Kidney (tissue), 14 donors: ENCODE results near the gene ERP44. TPM values are rescaled to one million over a fixed set of nuclear protein-coding genes. Genes with fewer than 3 reads are reported as not detected.
"Not testable (repeated sequence)": the region's sequence is repeated elsewhere in the genome, so short reads cannot be mapped to it uniquely, and the experiment has no call there.

Experiments used
- DNase-seq, 5 donors: peaks; one replicate each; pipeline ENCODE4 v3.0.0-alpha.2; 2013 to 2020
- FAIRE-seq: peaks from 2 replicates; lab custom pipeline; 2012; peaks lifted over from hg19 to GRCh38; lab: Jason Lieb, UNC
- H3K27ac ChIP-seq, 2 donors: one replicate each; pipeline ENCODE4 v1.7.0; 2013; ENCODE audit warnings: low read depth in 2 of 2, low read length in 2 of 2, inconsistent platforms in 1 of 2
- H3K27me3 ChIP-seq: one replicate; pipeline ENCODE4 v1.7.1; 2013; ENCODE audit warnings: low read length, inconsistent platforms; ENCODE audit not compliant: control insufficient read depth, insufficient read depth
- H3K36me3 ChIP-seq, 3 donors: one replicate each; pipeline versions ENCODE4 v1.7.0 to v1.7.1; 2013; ENCODE audit warnings: low read length in 3 of 3, control low read depth in 1 of 3, inconsistent platforms in 1 of 3; ENCODE audit not compliant: insufficient read depth in 3 of 3, control insufficient read depth in 2 of 3
- H3K4me1 ChIP-seq, 3 donors: one replicate each; pipeline versions ENCODE4 v1.7.0 to v1.7.1; 2013; ENCODE audit warnings: low read length in 3 of 3, inconsistent platforms in 1 of 3, low read depth in 1 of 3; ENCODE audit not compliant: control insufficient read depth in 2 of 3, insufficient read depth in 2 of 3
- H3K4me3 ChIP-seq, 3 donors: one replicate each; pipeline versions ENCODE4 v1.7.0 to v1.8.1; 2013; ENCODE audit warnings: low read length in 3 of 3, control low read depth in 1 of 3, inconsistent platforms in 1 of 3
- H3K9ac ChIP-seq, 3 donors: one replicate each; pipeline versions ENCODE4 v1.7.0 to v1.7.1; 2013; ENCODE audit warnings: low read length in 3 of 3, control low read depth in 1 of 3, inconsistent platforms in 1 of 3
- H3K9me3 ChIP-seq, 3 donors: one replicate each; pipeline versions ENCODE4 v1.7.0 to v1.7.1; 2013; ENCODE audit warnings: low read length in 3 of 3, control low read depth in 1 of 3, inconsistent platforms in 1 of 3; ENCODE audit not compliant: control insufficient read depth in 2 of 3, insufficient read depth in 1 of 3
- intact Hi-C: fragments of 100-400 bp; cut with DNase I; formaldehyde crosslinking; loops from one replicate; pipeline ENCODE4 v1.11.1; 2022
- polyA plus RNA-seq: library from polyadenylated mRNA; stranded (reverse); fragments of 350-450 nt; fragmentation: Illumina TruSeq; extraction: RNeasy Lipid Tissue Mini Kit (QIAGEN cat#74804); gene quantifications from one replicate; pipeline ENCODE4 v1.2.3, GENCODE V29; 2014; ENCODE audit warnings: low read depth, low replicate concordance; ENCODE audit not compliant: insufficient read depth
- total RNA-seq: library from RNA; stranded (reverse); fragmentation: NEBNext Ultra II Directional; extraction: Animal tissue kit (Norgen Biotek cat#: 25700); gene quantifications from one replicate; pipeline ENCODE4 v1.2.1, GENCODE V29; 2021
- TF ChIP-seq, protein P1 (sequence below): IDR thresholded peaks from 3 replicates; pipeline ENCODE4 v1.5.1; 2012; ENCODE audit warnings: mild to moderate bottlenecking, moderate library complexity, borderline replicate concordance; ENCODE audit not compliant: insufficient read depth; ENCODE audit errors: extremely low read depth
- donor health status: control.
- donor health status: control.
- donor health status: control.
- donor health status: control.
- donor health status: control.
- donor health status: DM: yes; HTN: yes; CAD: no.
- donor health status: Normal renal cell carcinoma (clear cell type).

ERP44 gene
- total and polyA plus RNA-seq, 2 donors from 2014 or later: 22.3 to 24.1 TPM

DNA sequence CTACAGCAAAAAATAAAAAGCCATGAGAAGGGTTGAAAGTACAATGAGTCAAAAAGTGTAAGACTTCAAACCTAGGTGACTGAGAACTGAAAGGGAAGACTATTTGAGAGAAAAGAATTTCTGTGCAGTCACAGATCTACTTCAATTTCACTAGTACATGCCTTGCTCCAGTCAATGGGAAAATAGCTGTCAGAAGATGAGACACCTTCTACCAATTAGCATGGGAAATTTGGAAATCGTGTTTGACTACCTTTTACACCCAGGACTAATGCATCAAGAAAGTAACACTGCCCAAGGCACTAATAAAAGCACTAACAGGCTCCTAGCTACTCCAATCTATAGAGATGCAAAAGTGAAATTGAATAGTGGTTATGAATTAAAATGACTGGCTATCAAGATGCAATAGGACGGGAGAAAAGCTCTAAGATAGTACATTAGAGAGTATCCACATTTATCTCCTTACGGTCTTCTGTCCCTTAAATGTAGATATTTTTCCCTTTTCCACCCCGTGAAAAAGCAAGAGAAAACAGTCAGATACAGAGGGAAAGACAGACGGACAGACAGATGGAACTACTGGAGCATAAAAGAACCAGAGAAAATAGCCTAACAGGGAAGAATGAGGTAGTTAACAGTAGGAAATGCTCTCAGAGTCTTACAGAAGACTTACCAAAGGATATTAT is 15.2 kb downstream of the ERP44 start:
- DNase-seq (no peak), FAIRE-seq (no peak)
- peaks cover 0 to 7% (median 0%) of the 10 kb centered on the region in 3 donors for H3K4me1 ChIP-seq

DNA sequence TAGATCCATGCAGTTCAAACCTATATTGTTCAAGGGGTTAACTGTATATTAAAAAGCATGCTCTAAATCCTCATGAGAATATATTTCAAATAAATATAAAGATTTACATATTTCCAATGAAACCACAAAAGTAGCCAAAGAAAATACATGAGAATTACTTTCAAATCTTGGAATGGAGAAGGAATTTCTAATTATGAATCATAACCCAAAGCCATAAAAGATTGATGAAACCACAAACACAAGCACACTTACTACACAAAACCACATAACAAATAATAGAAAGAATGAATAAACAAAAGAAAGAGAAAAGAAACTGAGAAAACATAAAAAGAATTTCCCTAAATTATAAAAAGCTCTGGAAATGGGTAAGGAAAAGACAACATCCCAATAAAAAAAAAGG is 16.0 kb downstream of the ERP44 start:
- FAIRE-seq: peak; percentile 58
- H3K4me1 ChIP-seq: peaks cover 0 to 7% (median 0%) of the 10 kb centered on the region in 3 donors
- intact Hi-C loops: no loop called here

More for the DNA sequence above, 15.2 kb downstream of the ERP44 start:
- no peak overlapping the region for H3K4me3 ChIP-seq
- no peaks in the 10 kb centered on the region for H3K27me3 ChIP-seq
- intact Hi-C loops: no loop called here
- H3K36me3 ChIP-seq: no peaks in the 10 kb centered on the region
- TF ChIP-seq, protein P1, sequence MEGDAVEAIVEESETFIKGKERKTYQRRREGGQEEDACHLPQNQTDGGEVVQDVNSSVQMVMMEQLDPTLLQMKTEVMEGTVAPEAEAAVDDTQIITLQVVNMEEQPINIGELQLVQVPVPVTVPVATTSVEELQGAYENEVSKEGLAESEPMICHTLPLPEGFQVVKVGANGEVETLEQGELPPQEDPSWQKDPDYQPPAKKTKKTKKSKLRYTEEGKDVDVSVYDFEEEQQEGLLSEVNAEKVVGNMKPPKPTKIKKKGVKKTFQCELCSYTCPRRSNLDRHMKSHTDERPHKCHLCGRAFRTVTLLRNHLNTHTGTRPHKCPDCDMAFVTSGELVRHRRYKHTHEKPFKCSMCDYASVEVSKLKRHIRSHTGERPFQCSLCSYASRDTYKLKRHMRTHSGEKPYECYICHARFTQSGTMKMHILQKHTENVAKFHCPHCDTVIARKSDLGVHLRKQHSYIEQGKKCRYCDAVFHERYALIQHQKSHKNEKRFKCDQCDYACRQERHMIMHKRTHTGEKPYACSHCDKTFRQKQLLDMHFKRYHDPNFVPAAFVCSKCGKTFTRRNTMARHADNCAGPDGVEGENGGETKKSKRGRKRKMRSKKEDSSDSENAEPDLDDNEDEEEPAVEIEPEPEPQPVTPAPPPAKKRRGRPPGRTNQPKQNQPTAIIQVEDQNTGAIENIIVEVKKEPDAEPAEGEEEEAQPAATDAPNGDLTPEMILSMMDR: no peak
- no peaks in the 10 kb centered on the region for H3K9me3 ChIP-seq
- H3K9ac ChIP-seq: no peak overlapping the region
- no peak overlapping the region for H3K27ac ChIP-seq

DNA sequence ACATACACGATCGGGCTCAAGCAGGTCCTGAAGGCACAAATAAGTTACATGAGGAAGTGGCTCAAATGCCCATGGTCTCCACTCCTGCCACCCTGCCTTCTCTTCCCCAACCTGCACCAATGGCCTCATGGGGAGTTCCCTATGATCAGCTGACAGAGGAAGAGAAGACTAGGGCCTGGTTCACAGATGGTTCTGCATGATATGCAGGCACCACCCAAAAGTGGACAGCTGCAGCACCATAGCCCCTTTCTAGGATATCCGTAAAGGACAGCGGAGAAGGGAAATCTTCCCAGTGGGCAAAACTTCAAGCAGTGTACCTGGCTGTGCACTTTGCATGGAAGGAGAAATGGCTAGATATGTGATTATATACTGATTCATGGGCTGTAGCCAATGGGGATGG is 22.5 kb downstream of the ERP44 start:
- H3K27me3 ChIP-seq, H3K4me1 ChIP-seq, H3K36me3 ChIP-seq, intact Hi-C loops, H3K9me3 ChIP-seq, H3K27ac ChIP-seq, H3K4me3 ChIP-seq, DNase-seq, FAIRE-seq, H3K9ac ChIP-seq: not testable (repeated sequence)

More for the DNA sequence above, 16.0 kb downstream of the ERP44 start:
- Histone ChIP-seq H3K4me3 (no peak overlapping the region), H3K9me3 (no peaks in the 10 kb centered on the region), H3K9ac (no peak overlapping the region), H3K36me3 (no peaks in the 10 kb centered on the region), H3K27ac (no peak overlapping the region), H3K27me3 (no peaks in the 10 kb centered on the region)
- no peak for DNase-seq
- TF ChIP-seq, protein P1: no peak

DNA sequence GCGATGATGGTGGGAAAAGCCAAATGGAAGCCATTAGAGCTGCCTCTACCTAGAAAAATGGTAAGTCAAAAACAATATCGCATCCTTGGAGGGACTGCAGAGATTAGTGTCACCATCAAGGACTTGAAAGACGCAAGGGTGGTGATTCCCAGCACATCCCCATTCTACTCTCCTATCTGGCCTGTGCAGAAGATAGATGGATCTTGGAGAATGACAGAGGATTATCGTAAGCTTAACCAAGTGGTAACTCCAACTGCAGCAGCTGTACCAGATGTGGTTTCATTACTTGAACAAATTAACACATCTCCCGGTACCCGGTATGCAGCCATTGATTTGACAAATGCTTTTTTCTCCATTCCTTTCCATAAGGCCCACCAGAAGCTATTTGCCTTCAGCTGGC is 23.8 kb downstream of the ERP44 start:
- TF ChIP-seq, protein P1: no peak
- no peak for FAIRE-seq
- no peak overlapping the region for H3K27ac ChIP-seq
- intact Hi-C loops: no loop called here
- no peaks in the 10 kb centered on the region for H3K9me3 ChIP-seq
- peaks cover 0 to 4% (median 0%) of the 10 kb centered on the region in 3 donors for H3K4me1 ChIP-seq
- no peak for DNase-seq
- no peaks in the 10 kb centered on the region for H3K36me3 ChIP-seq
- no peak overlapping the region for H3K4me3 ChIP-seq
- no peak overlapping the region for H3K9ac ChIP-seq
- no peaks in the 10 kb centered on the region for H3K27me3 ChIP-seq
